Fibroblast of mammary gland (primary cell): ENCODE data around the gene RPL27A.

ENCODE experiments used
- DNase-seq: peaks from one replicate; pipeline ENCODE4 v3.0.0-alpha.2; 2010; ENCODE audit warnings: low read depth
- H3K4me3 ChIP-seq: 2 replicates; pipeline ENCODE4 v1.5.1; 2011; ENCODE audit warnings: low read depth, mild to moderate bottlenecking, low read length, moderate library complexity; ENCODE audit not compliant: control insufficient read depth
- TF ChIP-seq, protein P1 (sequence below): conservative IDR thresholded peaks from 2 replicates; pipeline ENCODE4 v1.5.1; 2011; ENCODE audit warnings: low read depth, low read length, inconsistent platforms; ENCODE audit not compliant: control insufficient read depth, insufficient read depth

Gene RPL27A

DNA sequence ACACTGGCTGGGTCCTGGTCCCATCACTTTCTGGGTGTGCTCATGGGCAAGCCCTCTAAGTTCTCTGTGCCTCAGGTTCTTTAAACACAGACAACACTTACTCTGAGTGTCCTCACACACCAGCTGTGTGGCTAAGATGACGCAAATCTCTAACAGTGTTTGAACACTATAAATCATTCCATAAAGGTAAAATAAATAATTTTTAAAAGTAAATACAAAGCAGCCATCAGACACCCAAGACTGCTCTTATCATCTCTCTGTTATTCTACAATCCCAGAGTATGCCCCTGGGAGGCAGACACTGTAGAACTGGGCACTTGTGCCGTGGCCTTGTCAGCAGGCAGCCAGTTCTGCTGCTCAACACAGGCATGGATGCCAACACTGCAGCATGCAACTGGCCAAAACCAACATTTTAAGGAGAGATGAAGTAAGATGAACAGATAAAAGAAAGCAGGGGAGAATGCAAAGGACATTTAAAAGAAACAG lies 56.8 kb downstream of the RPL27A start:
- DNase-seq: no peak
- H3K4me3 ChIP-seq: no peak overlapping the region
- TF ChIP-seq, protein P1, sequence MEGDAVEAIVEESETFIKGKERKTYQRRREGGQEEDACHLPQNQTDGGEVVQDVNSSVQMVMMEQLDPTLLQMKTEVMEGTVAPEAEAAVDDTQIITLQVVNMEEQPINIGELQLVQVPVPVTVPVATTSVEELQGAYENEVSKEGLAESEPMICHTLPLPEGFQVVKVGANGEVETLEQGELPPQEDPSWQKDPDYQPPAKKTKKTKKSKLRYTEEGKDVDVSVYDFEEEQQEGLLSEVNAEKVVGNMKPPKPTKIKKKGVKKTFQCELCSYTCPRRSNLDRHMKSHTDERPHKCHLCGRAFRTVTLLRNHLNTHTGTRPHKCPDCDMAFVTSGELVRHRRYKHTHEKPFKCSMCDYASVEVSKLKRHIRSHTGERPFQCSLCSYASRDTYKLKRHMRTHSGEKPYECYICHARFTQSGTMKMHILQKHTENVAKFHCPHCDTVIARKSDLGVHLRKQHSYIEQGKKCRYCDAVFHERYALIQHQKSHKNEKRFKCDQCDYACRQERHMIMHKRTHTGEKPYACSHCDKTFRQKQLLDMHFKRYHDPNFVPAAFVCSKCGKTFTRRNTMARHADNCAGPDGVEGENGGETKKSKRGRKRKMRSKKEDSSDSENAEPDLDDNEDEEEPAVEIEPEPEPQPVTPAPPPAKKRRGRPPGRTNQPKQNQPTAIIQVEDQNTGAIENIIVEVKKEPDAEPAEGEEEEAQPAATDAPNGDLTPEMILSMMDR: no peak
